ENCODE data around the gene WWOX.

The WWOX gene

DNA sequence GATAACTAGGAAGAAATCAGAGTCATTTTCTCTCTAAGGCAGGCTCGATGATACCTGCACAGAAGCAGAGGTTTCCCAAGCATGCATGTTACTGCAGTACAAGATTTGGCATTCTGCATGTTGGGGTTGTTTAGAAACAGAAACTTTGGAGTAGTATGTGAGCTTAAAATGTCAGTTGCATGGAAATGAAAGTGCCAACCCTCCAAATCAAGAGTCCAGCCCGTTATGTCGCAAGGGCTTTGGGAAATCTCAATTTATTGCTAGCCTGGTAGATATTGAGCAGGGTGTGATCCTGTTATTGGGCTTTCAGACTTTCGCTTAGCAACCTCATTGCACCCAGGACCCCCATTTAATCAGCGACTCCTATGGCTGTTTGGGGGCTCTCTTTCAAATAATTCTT is 1010.3 kb downstream of the WWOX start:
- no peak for TF ChIP-seq CTCF (IDR thresholded peaks at IDR 0.05)
- H3K4me3 ChIP-seq: no peak overlapping the region
- no peaks in the 10 kb centered on the region for H3K9me3 ChIP-seq
- intact Hi-C loops (cut with DNase I; ENCODE audit: low total_unique reads): no loop called here
- H3K4me1 ChIP-seq: no peaks in the 10 kb centered on the region
- H3K27me3 ChIP-seq: no peaks in the 10 kb centered on the region
- H3K27ac ChIP-seq: no peak overlapping the region
- no peak for DNase-seq
- H3K36me3 ChIP-seq: no peaks in the 10 kb centered on the region

DNA sequence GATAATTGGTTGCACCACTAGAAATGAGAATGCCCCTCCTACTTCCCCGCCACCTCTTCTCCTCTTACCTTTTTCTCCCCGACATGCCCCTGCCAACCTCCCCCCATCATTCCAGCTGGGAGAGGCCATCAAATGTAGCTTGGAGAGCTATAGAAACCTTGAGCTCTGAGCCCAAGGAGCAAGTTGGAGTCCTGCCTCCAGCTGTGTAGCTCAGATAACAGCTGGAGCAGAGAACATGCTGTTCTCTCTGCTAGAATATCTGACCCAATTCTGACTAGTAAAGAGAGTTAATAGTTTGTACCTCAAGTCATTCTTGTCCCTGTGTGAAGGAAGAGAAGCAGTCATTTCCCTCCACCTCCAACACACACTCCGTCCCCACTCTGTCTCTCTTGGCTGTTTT is 1010.8 kb downstream of the WWOX start:
- no peak overlapping the region for H3K27ac ChIP-seq
- H3K27me3 ChIP-seq: no peaks in the 10 kb centered on the region
- no peaks in the 10 kb centered on the region for H3K4me1 ChIP-seq
- H3K9me3 ChIP-seq: no peaks in the 10 kb centered on the region
- intact Hi-C loops (cut with DNase I; ENCODE audit: low total_unique reads): no loop called here
- DNase-seq: no peak
- no peak overlapping the region for H3K4me3 ChIP-seq
- no peaks in the 10 kb centered on the region for H3K36me3 ChIP-seq
- no peak for TF ChIP-seq CTCF (IDR thresholded peaks at IDR 0.05)

GRCh38 chr16:79110953-79111352 is 1011.5 kb downstream of the WWOX start:
- Histone ChIP-seq H3K4me3 (no peak overlapping the region), H3K4me1 (no peaks in the 10 kb centered on the region), H3K27ac (no peak overlapping the region), H3K36me3 (no peaks in the 10 kb centered on the region), H3K27me3 (no peaks in the 10 kb centered on the region), H3K9me3 (no peaks in the 10 kb centered on the region)
- intact Hi-C loops (cut with DNase I; ENCODE audit: low total_unique reads): no loop called here
- DNase-seq: no peak
- no peak for TF ChIP-seq CTCF (IDR thresholded peaks at IDR 0.05)

DNA sequence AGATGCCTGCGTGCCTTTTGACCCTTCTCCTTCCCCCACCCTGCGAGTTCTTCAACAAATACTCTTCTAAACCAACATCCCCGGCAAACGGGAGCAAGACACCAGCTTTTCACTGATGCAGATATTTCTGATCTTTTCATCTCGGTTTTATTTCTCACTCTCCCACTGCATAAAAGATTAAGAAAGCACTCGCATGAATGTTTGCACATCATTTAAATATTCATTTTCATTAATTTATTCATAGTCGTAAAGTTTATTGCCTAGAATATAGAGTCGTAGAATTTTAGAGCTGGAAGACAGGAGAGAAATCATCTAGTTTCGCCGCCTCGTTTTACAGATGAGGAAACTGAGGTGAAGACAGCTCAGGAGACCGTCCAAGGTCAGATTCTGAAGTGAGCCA is 1013.0 kb downstream of the WWOX start:
- H3K27ac ChIP-seq: no peak overlapping the region
- no peaks in the 10 kb centered on the region for H3K36me3 ChIP-seq
- H3K27me3 ChIP-seq: no peaks in the 10 kb centered on the region
- DNase-seq: no peak
- no peaks in the 10 kb centered on the region for H3K4me1 ChIP-seq
- TF ChIP-seq CTCF (IDR thresholded peaks at IDR 0.05): no peak
- no peak overlapping the region for H3K4me3 ChIP-seq
- intact Hi-C loops (cut with DNase I; ENCODE audit: low total_unique reads): no loop called here
- H3K9me3 ChIP-seq: peaks cover 0 to 7% (median 5%) of the 10 kb centered on the region in 3 donors

- Histone ChIP-seq H3K27me3 (no peaks in the 10 kb centered on the region), H3K9me3 (peaks cover 0 to 7% (median 6%) of the 10 kb centered on the region in 3 donors), H3K36me3 (no peaks in the 10 kb centered on the region), H3K27ac (no peak overlapping the region), H3K4me1 (no peaks in the 10 kb centered on the region), H3K4me3 (no peak overlapping the region)
- intact Hi-C loops (cut with DNase I; ENCODE audit: low total_unique reads): no loop called here
- no peak for TF ChIP-seq CTCF (IDR thresholded peaks at IDR 0.05)
- DNase-seq: no peak
Measured at GRCh38 chr16:79113826-79114225, 1014.4 kb downstream of the WWOX start.

DNA sequence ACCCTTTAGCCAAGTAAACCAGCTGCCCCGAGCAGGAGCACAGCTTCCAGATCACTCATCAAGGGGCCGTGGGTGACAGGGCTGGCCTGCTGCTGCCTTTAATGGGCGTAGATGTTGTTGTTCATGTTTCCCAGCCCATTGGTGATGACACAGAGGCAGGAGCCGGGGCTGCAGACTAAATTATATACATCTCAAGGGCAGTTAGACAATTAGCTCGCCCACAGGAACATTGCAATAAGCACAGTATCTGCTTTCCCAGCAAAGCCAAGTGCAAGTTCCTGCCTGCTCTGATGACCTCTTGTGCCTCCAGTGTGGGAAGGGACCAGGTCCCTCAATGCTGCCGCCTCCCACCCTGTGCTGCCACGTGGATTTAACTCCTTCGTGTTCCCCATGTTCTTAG is 1015.3 kb downstream of the WWOX start:
- Histone ChIP-seq H3K9me3 (peaks cover 0 to 7% (median 6%) of the 10 kb centered on the region in 3 donors), H3K27ac (no peak overlapping the region), H3K27me3 (no peaks in the 10 kb centered on the region), H3K4me1 (no peaks in the 10 kb centered on the region), H3K4me3 (no peak overlapping the region), H3K36me3 (no peaks in the 10 kb centered on the region)
- no peak for TF ChIP-seq CTCF (IDR thresholded peaks at IDR 0.05)
- DNase-seq: no peak
- intact Hi-C loops (cut with DNase I; ENCODE audit: low total_unique reads): no loop called here

Data from tibial artery (tissue), 4 donors.